Heart right ventricle (tissue), 16 donors: ENCODE measurements around the gene NUMBL. TPM values are rescaled to one million over a fixed set of nuclear protein-coding genes. Genes with fewer than 3 reads are reported as not detected.

Experiments
- ATAC-seq, 8 donors: fragments of 200-7000 bp; cut with Tn5 transposase; one replicate each; pipeline ENCODE4 v1.9.1; 2020; ENCODE audit warnings: mild to moderate bottlenecking in 8 of 8, moderate library complexity in 8 of 8, moderate number of reproducible peaks in 1 of 8
- DNase-seq, 2 donors: peaks; one replicate each; pipeline ENCODE4 v3.0.0-alpha.2; 2020
- H3K27ac ChIP-seq, 10 donors: fragments of 200-600 bp; sonication (generic) in 2 of 10; one replicate each; pipeline versions ENCODE4 v1.5.0 to v1.8.0; 2020 to 2022; ENCODE audit warnings: mild to moderate bottlenecking in 3 of 10
- H3K27me3 ChIP-seq, 7 donors: fragments of 200-600 bp; one replicate each; pipeline ENCODE4 v1.8.0; 2021 to 2022; ENCODE audit warnings: mild to moderate bottlenecking in 2 of 7
- H3K36me3 ChIP-seq, 9 donors: fragments of 200-600 bp; sonication (generic) in 1 of 9; one replicate each; pipeline versions ENCODE4 v1.5.0 to v1.8.0; 2020 to 2022; ENCODE audit warnings: mild to moderate bottlenecking in 2 of 9
- H3K4me1 ChIP-seq, 9 donors: fragments of 200-600 bp; sonication (generic) in 1 of 9; one replicate each; pipeline versions ENCODE4 v1.5.0 to v1.8.0; 2020 to 2022; ENCODE audit warnings: mild to moderate bottlenecking in 4 of 9
- H3K4me3 ChIP-seq, 10 donors: fragments of 200-600 bp; sonication (generic) in 2 of 10; one replicate each; pipeline versions ENCODE4 v1.5.0 to v1.8.0; 2020 to 2022; ENCODE audit warnings: mild to moderate bottlenecking in 7 of 10, moderate library complexity in 2 of 10
- H3K9me3 ChIP-seq, 11 donors: fragments of 200-600 bp in 10 of 11; sonication (generic) in 2 of 11; one replicate each; pipeline versions ENCODE4 v1.5.0 to v1.8.0; 2013 to 2022; ENCODE audit warnings: mild to moderate bottlenecking in 2 of 11, control low read depth in 1 of 11, moderate library complexity in 1 of 11
- WGBS, 2 donors: extraction: QIAGEN DNeasy Blood & Tissue Kit; methylation state at CpG; one replicate each; pipeline ENCODE4 v1.1.7; 2013; ENCODE audit warnings: inconsistent platforms in 1 of 2; 5-methylcytosine and 5-hydroxymethylcytosine counted together
- intact Hi-C, 10 donors: fragments of 100-400 bp; cut with DNase I; formaldehyde crosslinking; loops; one replicate each; pipeline versions ENCODE4 v1.11.1 to v1.14.2; 2022
- polyA plus RNA-seq, 2 donors: library from polyadenylated mRNA; stranded (reverse); fragments of 200-250 nt; gene quantifications; one replicate each; pipeline ENCODE4 v1.2.3, GENCODE V29; 2013
- total RNA-seq, 10 donors: library from RNA; stranded (reverse); fragmentation: NEBNext Ultra II Directional in 3 of 10; extraction: Animal tissue kit (Norgen Biotek cat#: 25700) in 3 of 10; gene quantifications; one replicate each; pipeline versions ENCODE4 v1.2.1 to v1.2.4, GENCODE V29; 2021 to 2023
- TF ChIP-seq, protein P1 (sequence below), 9 donors: fragments of 200-600 bp; sonication (generic) in 2 of 9; IDR thresholded peaks; one replicate each; pipeline versions ENCODE4 v1.5.0 to v1.8.0; 2021 to 2022; ENCODE audit warnings: antibody characterized with exemption in 9 of 9, mild to moderate bottlenecking in 5 of 9, moderate library complexity in 1 of 9
- donor health status: Arrhythmogenic right ventricular cardiomyopathy.
- donor health status: ischemic (EF 13 %, LVEDD 7.1; RV severe dilation, severe dysfunction).
- donor health status: healthy with polysubstance abuse.
- donor health status: DM: no; HTN: yes; CAD: no.
- donor health status: DM: no; HTN: no; CAD: no.
- donor health status: ischemic (EF 25% LVEDD 6.9; RV normal size, moderate dysfunction).
- donor health status: ischemic (EF 25% LVEDD 5.7; RV mildly dilated, moderate dysfunction).
- donor health status: healthy.
- donor health status: DM: yes; HTN: yes; CAD: no.
- donor health status: Ischemic cardiomyopathy.
- donor health status: ischemic (EF 35%, LVEDD 5.7; RV mildly dilated, moderate dysfunction).
- donor health status: nonischemic (EF 11% LVEDD 7.7; RV severe dilation, severe dysfunction).
- donor health status: DM: yes; HTN: yes; CAD: no.
- donor health status: PGD.
- donor health status: ischemic (EF 29% LVEDD 5.4; RV normal size, mild dysfunction).
- donor health status: nonischemic (EF 23%, LVEDD 6.1; RV moderate dilation, normal function).

NUMBL gene
- total and polyA plus RNA-seq, 12 donors, result 7.1 to 15.3 (median 10.7) TPM

- Histone ChIP-seq H3K4me1 (peaks cover 16 to 65% (median 55%) of the 10 kb centered on the region in 9 donors), H3K9me3 (no peaks in the 10 kb centered on the region), H3K4me3 (peak overlapping the region in 8 of 10 donors; percentile 30 to 89 (median 80)), H3K27ac (peak overlapping the region; percentile 59 to 98 (median 96)), H3K27me3 (no peaks in the 10 kb centered on the region), H3K36me3 (peaks cover 0 to 43% (median 13%) of the 10 kb centered on the region in 9 donors)
- TF ChIP-seq, protein P1, sequence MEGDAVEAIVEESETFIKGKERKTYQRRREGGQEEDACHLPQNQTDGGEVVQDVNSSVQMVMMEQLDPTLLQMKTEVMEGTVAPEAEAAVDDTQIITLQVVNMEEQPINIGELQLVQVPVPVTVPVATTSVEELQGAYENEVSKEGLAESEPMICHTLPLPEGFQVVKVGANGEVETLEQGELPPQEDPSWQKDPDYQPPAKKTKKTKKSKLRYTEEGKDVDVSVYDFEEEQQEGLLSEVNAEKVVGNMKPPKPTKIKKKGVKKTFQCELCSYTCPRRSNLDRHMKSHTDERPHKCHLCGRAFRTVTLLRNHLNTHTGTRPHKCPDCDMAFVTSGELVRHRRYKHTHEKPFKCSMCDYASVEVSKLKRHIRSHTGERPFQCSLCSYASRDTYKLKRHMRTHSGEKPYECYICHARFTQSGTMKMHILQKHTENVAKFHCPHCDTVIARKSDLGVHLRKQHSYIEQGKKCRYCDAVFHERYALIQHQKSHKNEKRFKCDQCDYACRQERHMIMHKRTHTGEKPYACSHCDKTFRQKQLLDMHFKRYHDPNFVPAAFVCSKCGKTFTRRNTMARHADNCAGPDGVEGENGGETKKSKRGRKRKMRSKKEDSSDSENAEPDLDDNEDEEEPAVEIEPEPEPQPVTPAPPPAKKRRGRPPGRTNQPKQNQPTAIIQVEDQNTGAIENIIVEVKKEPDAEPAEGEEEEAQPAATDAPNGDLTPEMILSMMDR (IDR thresholded peaks at IDR 0.05), result no peak
- ATAC-seq (no peak), DNase-seq (no peak)
- WGBS, 2 donors, result 83 to 88% methylated on average over 6 of the region's 6 CpGs
- intact Hi-C loops, result no loop called here
Measured at GRCh38 chr19:40721140-40721486, 30.7 kb upstream of the NUMBL start.

GRCh38 chr19:40719414-40719894, 29.0 kb upstream of the NUMBL start:
- WGBS, 2 donors, result 52% methylated on average over 7 of the region's 7 CpGs
- no peaks in the 10 kb centered on the region for H3K9me3 ChIP-seq
- no peaks in the 10 kb centered on the region for H3K27me3 ChIP-seq
- ATAC-seq, result no peak
- TF ChIP-seq, protein P1 (IDR thresholded peaks at IDR 0.05), result no peak
- H3K4me3 ChIP-seq, result peak overlapping the region; percentile 64 to 89 (median 78)
- no peak for DNase-seq
- peaks cover 0 to 26% (median 10%) of the 10 kb centered on the region in 9 donors for H3K36me3 ChIP-seq
- peaks cover 16 to 79% (median 68%) of the 10 kb centered on the region in 9 donors for H3K4me1 ChIP-seq
- intact Hi-C loops, result loop anchor here in 5 of 10 donors (5.0 to 10.0 kb wide), 5 partner anchors 33 to 88 kb away; partner anchors contain the start of genes EGLN2 (in 2 of the 5), ACTMAP (in 1 of the 5) and SNRPA (in 1 of the 5)
- H3K27ac ChIP-seq, result peak overlapping the region; percentile 87 to 98 (median 97)

DNA sequence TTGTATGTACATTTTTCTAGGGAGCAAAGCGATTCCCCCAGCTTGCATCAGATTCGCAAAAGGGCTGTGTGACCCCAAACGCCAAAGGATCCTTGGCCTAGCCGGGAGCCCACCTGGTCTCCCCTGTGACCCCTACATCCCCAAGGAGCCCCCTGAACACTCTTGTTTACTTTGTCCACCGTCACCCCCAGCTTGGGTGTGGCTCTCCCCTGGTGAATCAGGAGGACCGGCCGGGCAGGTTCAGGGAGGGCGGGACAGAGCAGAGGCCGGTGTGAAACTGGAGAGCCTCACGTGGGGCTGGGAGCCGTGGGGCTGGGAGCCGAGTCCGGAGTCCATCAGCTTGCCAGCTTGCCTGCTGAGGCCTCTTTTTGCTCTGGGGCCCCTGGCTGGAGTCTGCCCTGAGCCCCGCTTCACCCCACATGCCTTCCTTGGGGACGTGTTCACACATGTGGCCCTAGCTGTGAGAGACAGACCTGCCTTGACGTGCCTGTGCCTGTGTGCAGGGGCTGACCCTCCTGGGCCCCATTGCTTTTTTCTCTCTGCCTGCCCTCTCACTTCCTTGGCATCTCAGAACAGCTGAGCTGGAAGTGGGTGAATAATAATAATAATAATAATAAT, 28.4 kb upstream of the NUMBL start:
- DNase-seq, result peak; percentile 45 to 52
- peak overlapping the region; percentile 64 to 89 (median 78) for H3K4me3 ChIP-seq
- H3K27ac ChIP-seq, result peak overlapping the region; percentile 87 to 98 (median 97)
- intact Hi-C loops, result loop anchor here in 5 of 10 donors (5.0 to 10.0 kb wide), 5 partner anchors 33 to 88 kb away; partner anchors contain the start of genes EGLN2 (in 2 of the 5), ACTMAP (in 1 of the 5) and SNRPA (in 1 of the 5)
- WGBS, 2 donors, result 4 to 7% methylated on average over 16 of the region's 16 CpGs
- H3K27me3 ChIP-seq, result no peaks in the 10 kb centered on the region
- ATAC-seq, result no peak
- peaks cover 0 to 21% (median 5%) of the 10 kb centered on the region in 9 donors for H3K36me3 ChIP-seq
- peaks cover 16 to 85% (median 73%) of the 10 kb centered on the region in 9 donors for H3K4me1 ChIP-seq
- TF ChIP-seq, protein P1 (IDR thresholded peaks at IDR 0.05), result no peak
- H3K9me3 ChIP-seq, result no peaks in the 10 kb centered on the region

- intact Hi-C loops, result loop anchor here in 7 of 10 donors (2.0 to 10.0 kb wide), 9 partner anchors 33 to 89 kb away; partner anchors contain the start of genes ACTMAP (in 5 of the 7), SNRPA (in 5 of the 7), EGLN2 (in 3 of the 7) and RAB4B (in 1 of the 7)
- H3K27ac ChIP-seq, result peak overlapping the region; percentile 87 to 98 (median 97)
- DNase-seq (no peak), ATAC-seq (no peak)
- peaks cover 0 to 14% (median 0%) of the 10 kb centered on the region in 9 donors for H3K36me3 ChIP-seq
- no peaks in the 10 kb centered on the region for H3K27me3 ChIP-seq
- H3K9me3 ChIP-seq, result no peaks in the 10 kb centered on the region
- H3K4me1 ChIP-seq, result peaks cover 16 to 85% (median 73%) of the 10 kb centered on the region in 9 donors
- H3K4me3 ChIP-seq, result peak overlapping the region; percentile 64 to 89 (median 78)
- TF ChIP-seq, protein P1 (IDR thresholded peaks at IDR 0.05), result no peak
- 28% methylated on average over 19 to 20 of the region's 20 CpGs for WGBS, 2 donors
Measured at GRCh38 chr19:40717880-40718773, 27.7 kb upstream of the NUMBL start.
